CD14-positive monocyte (primary cell): ENCODE data around the gene TMED10. TPM values are rescaled to one million over a fixed set of nuclear protein-coding genes. Genes with fewer than 3 reads are reported as not detected.

Experiments used
- DNase-seq, 3 donors: peaks; one replicate each; pipeline ENCODE4 v3.0.0-alpha.2; 2011 to 2022
- H2AFZ ChIP-seq: 2 replicates; pipeline ENCODE4 v1.6.0; 2012; ENCODE audit warnings: mild to moderate bottlenecking, low read depth, low read length, inconsistent platforms; ENCODE audit not compliant: insufficient read depth, poor library complexity, severe bottlenecking
- H3K27ac ChIP-seq, 2 donors: 1 replicate in 1 of 2; 2 replicates in 1 of 2; pipeline ENCODE4 v1.5.1; 2012 to 2013; ENCODE audit warnings: low read length in 2 of 2, control low read depth in 1 of 2, inconsistent platforms in 1 of 2, low read depth in 1 of 2, mild to moderate bottlenecking in 1 of 2
- H3K27me3 ChIP-seq, 2 donors: one replicate each; pipeline versions ENCODE4 v1.6.0 to v1.6.1; 2011 to 2013; ENCODE audit warnings: low read length in 2 of 2; ENCODE audit not compliant: control insufficient read depth in 2 of 2, insufficient read depth in 2 of 2
- H3K36me3 ChIP-seq, 2 donors: replicated peaks in 1 of 2; 1 replicate in 1 of 2; 2 replicates in 1 of 2; pipeline versions ENCODE4 v1.5.1 to v1.6.1; 2012 to 2013; ENCODE audit warnings: low read length in 2 of 2, control low read depth in 1 of 2, inconsistent platforms in 1 of 2, mild to moderate bottlenecking in 1 of 2; ENCODE audit not compliant: insufficient read depth in 2 of 2, control insufficient read depth in 1 of 2
- H3K4me1 ChIP-seq, 2 donors: 1 replicate in 1 of 2; 2 replicates in 1 of 2; pipeline versions ENCODE4 v1.5.1 to v1.6.1; 2012 to 2013; ENCODE audit warnings: low read length in 2 of 2, control low read depth in 1 of 2, inconsistent platforms in 1 of 2, mild to moderate bottlenecking in 1 of 2, moderate library complexity in 1 of 2; ENCODE audit not compliant: insufficient read depth in 2 of 2, control insufficient read depth in 1 of 2
- H3K4me2 ChIP-seq: replicated peaks from 2 replicates; pipeline ENCODE3; 2012; ENCODE audit warnings: low read length, moderate library complexity, mild to moderate bottlenecking; ENCODE audit not compliant: poor library complexity, severe bottlenecking; ENCODE audit errors: extremely low read depth
- H3K4me3 ChIP-seq, 3 experiments: fragments of 200-600 bp in 1 of 3; sonication (generic) in 1 of 3; replicated peaks in 1 of 3; 1 replicate in 2 of 3; 2 replicates in 1 of 3; pipeline ENCODE4 v1.5.1; 2011 to 2013; ENCODE audit warnings: low read length in 3 of 3, mild to moderate bottlenecking in 3 of 3, control low read depth in 2 of 3, low read depth in 2 of 3, inconsistent platforms in 1 of 3, moderate library complexity in 1 of 3
- H3K79me2 ChIP-seq: 2 replicates; pipeline ENCODE4 v1.6.0; 2012; ENCODE audit warnings: mild to moderate bottlenecking, control low read depth, inconsistent platforms, low read length, moderate library complexity; ENCODE audit not compliant: insufficient read depth
- H3K9ac ChIP-seq: 2 replicates; pipeline ENCODE4 v1.6.0; 2017; ENCODE audit warnings: low read length, mild to moderate bottlenecking; ENCODE audit not compliant: insufficient read depth, poor library complexity, severe bottlenecking
- H3K9me3 ChIP-seq, 2 donors: replicated peaks in 1 of 2; 1 replicate in 1 of 2; 2 replicates in 1 of 2; pipeline versions ENCODE4 v1.5.1 to v1.6.1; 2012 to 2013; ENCODE audit warnings: low read length in 2 of 2, control low read depth in 1 of 2; ENCODE audit not compliant: control insufficient read depth in 1 of 2, insufficient read depth in 1 of 2
- H4K20me1 ChIP-seq: 2 replicates; pipeline ENCODE4 v1.6.0; 2012; ENCODE audit warnings: mild to moderate bottlenecking, low read length, control low read depth, moderate library complexity; ENCODE audit not compliant: insufficient read depth
- H3K27ac Mint-ChIP-seq, 7 donors: one replicate each; pipeline ENCODE4 v1.8.0; 2020; ENCODE audit warnings: mild to moderate bottlenecking in 7 of 7, mixed read lengths in 7 of 7, moderate library complexity in 6 of 7, inconsistent platforms in 2 of 7
- H3K27me3 Mint-ChIP-seq, 3 donors: one replicate each; pipeline ENCODE4 v1.8.0; 2021 to 2022; ENCODE audit warnings: low read depth in 3 of 3, mild to moderate bottlenecking in 3 of 3, mixed read lengths in 3 of 3, moderate library complexity in 3 of 3, inconsistent platforms in 1 of 3
- H3K36me3 Mint-ChIP-seq, 2 donors: one replicate each; pipeline ENCODE4 v1.8.0; 2020; ENCODE audit warnings: mixed read lengths in 2 of 2, inconsistent platforms in 1 of 2, mild to moderate bottlenecking in 1 of 2
- H3K4me1 Mint-ChIP-seq: one replicate; pipeline ENCODE4 v1.8.0; 2020; ENCODE audit warnings: mild to moderate bottlenecking, mixed read lengths
- H3K4me3 Mint-ChIP-seq, 2 donors: one replicate each; pipeline ENCODE4 v1.8.0; 2020; ENCODE audit warnings: mild to moderate bottlenecking in 2 of 2, mixed read lengths in 2 of 2, moderate library complexity in 1 of 2
- H3K9me3 Mint-ChIP-seq, 7 donors: one replicate each; pipeline ENCODE4 v1.8.0; 2020 to 2022; ENCODE audit warnings: mixed read lengths in 7 of 7, mild to moderate bottlenecking in 6 of 7, moderate library complexity in 6 of 7, inconsistent platforms in 2 of 7
- CTCF ChIP-seq: fragments of 200-600 bp; IDR thresholded peaks from one replicate; pipeline ENCODE4 v1.8.0; 2022; ENCODE audit warnings: antibody characterized with exemption, mild to moderate bottlenecking
- WGBS: methylation state at CpG from one replicate; pipeline ENCODE4 v1.1.5; 2013; ENCODE audit warnings: missing lambda C conversion rate; ENCODE audit not compliant: insufficient coverage; 5-methylcytosine and 5-hydroxymethylcytosine counted together
- intact Hi-C, 2 donors: fragments of 100-400 bp; cut with micrococcal nuclease; formaldehyde crosslinking; loops; one replicate each; pipeline versions ENCODE4 v1.15.0 to v1.15.1; 2023
- polyA plus RNA-seq, 3 donors: library from polyadenylated mRNA; depleted of rRNA in 1 of 3; unstranded in 2 of 3; stranded (reverse) in 1 of 3; fragments of 300-500 nt in 2 of 3; fragments of >200 nt in 1 of 3; fragmentation: Illumina TruSeq in 2 of 3; gene quantifications; 1 replicate in 2 of 3; 2 replicates in 1 of 3; pipeline ENCODE4 v1.2.3, GENCODE V29; 2012 to 2021

TMED10 gene
- polyA plus RNA-seq, 3 donors, result 98.5 to 243 (median 233) TPM

GRCh38 chr14:75186953-75187352 lies 10.5 kb upstream of the TMED10 start:
- H3K27ac Mint-ChIP-seq, result peak overlapping the region in 4 of 7 donors; percentile 3 to 67 (median 30)
- peaks cover 0 to 9% of the 10 kb centered on the region in 2 donors for H3K36me3 Mint-ChIP-seq
- H3K9ac ChIP-seq, result no peak overlapping the region
- H3K79me2 ChIP-seq, result no peaks in the 10 kb centered on the region
- no peak overlapping the region for H2AFZ ChIP-seq
- no peak overlapping the region for H3K4me3 Mint-ChIP-seq
- H3K9me3 ChIP-seq, result no peaks in the 10 kb centered on the region
- peaks cover 74% of the 10 kb centered on the region for H3K4me1 Mint-ChIP-seq
- no peak for DNase-seq
- H3K4me2 ChIP-seq, result no peak overlapping the region
- no peak for TF ChIP-seq CTCF
- intact Hi-C loops, result loop anchor here (5.0 kb wide), 4 partner anchors 35 to 90 kb away; partner anchors contain the start of gene FOS (in 2 of the 2)
- peaks cover 0 to 6% (median 0%) of the 10 kb centered on the region in 3 donors for H3K27me3 Mint-ChIP-seq
- H4K20me1 ChIP-seq, result no peaks in the 10 kb centered on the region
- H3K27me3 ChIP-seq, result no peaks in the 10 kb centered on the region
- no CpG with 5 or more reads among the region's 2 CpGs for WGBS
- H3K4me1 ChIP-seq, result peaks cover 74 to 86% of the 10 kb centered on the region in 2 donors
- H3K9me3 Mint-ChIP-seq, result peaks cover 0 to 7% (median 0%) of the 10 kb centered on the region in 7 donors
- no peaks in the 10 kb centered on the region for H3K36me3 ChIP-seq
- H3K27ac ChIP-seq, result no peak overlapping the region
- no peak overlapping the region for H3K4me3 ChIP-seq

GRCh38 chr14:75185251-75186040 lies 9.0 kb upstream of the TMED10 start:
- Histone ChIP-seq H3K4me2 (no peak overlapping the region), H3K27me3 (no peaks in the 10 kb centered on the region), H3K79me2 (no peaks in the 10 kb centered on the region), H3K4me3 (no peak overlapping the region), H2AFZ (no peak overlapping the region), H3K9me3 (no peaks in the 10 kb centered on the region), H3K4me1 (peaks cover 89 to 99% of the 10 kb centered on the region in 2 donors), H3K27ac (peak overlapping the region in 1 of 2 donors; percentile 84), H3K36me3 (no peaks in the 10 kb centered on the region), H4K20me1 (no peaks in the 10 kb centered on the region), H3K9ac (no peak overlapping the region)
- TF ChIP-seq CTCF, result no peak
- DNase-seq, result no peak
- peak overlapping the region; percentile 86 to 95 (median 93) for H3K27ac Mint-ChIP-seq
- H3K9me3 Mint-ChIP-seq, result peaks cover 0 to 7% (median 0%) of the 10 kb centered on the region in 7 donors
- intact Hi-C loops, result loop anchor here (5.0 kb wide), 4 partner anchors 37 to 92 kb away; partner anchors contain the start of gene FOS (in 2 of the 2)
- peaks cover 87% of the 10 kb centered on the region for H3K4me1 Mint-ChIP-seq
- peaks cover 0 to 9% of the 10 kb centered on the region in 2 donors for H3K36me3 Mint-ChIP-seq
- WGBS, result 95% methylated on average over 4 of the region's 7 CpGs
- peak overlapping the region in 1 of 2 donors; percentile 16 for H3K4me3 Mint-ChIP-seq
- peaks cover 0 to 6% (median 0%) of the 10 kb centered on the region in 3 donors for H3K27me3 Mint-ChIP-seq
